HG03460 (cell line): ENCODE results near the gene RAP1GAP2.
"Not testable (repeated sequence)": the region's sequence is repeated elsewhere in the genome, so short reads cannot be mapped to it uniquely, and the experiment has no call there.

Experiments
- ATAC-seq: cut with Tn5 transposase; IDR thresholded peaks from one replicate; pipeline ENCODE4 v1.9.1; 2021; ENCODE audit not compliant: unreplicated experiment

The RAP1GAP2 gene

DNA sequence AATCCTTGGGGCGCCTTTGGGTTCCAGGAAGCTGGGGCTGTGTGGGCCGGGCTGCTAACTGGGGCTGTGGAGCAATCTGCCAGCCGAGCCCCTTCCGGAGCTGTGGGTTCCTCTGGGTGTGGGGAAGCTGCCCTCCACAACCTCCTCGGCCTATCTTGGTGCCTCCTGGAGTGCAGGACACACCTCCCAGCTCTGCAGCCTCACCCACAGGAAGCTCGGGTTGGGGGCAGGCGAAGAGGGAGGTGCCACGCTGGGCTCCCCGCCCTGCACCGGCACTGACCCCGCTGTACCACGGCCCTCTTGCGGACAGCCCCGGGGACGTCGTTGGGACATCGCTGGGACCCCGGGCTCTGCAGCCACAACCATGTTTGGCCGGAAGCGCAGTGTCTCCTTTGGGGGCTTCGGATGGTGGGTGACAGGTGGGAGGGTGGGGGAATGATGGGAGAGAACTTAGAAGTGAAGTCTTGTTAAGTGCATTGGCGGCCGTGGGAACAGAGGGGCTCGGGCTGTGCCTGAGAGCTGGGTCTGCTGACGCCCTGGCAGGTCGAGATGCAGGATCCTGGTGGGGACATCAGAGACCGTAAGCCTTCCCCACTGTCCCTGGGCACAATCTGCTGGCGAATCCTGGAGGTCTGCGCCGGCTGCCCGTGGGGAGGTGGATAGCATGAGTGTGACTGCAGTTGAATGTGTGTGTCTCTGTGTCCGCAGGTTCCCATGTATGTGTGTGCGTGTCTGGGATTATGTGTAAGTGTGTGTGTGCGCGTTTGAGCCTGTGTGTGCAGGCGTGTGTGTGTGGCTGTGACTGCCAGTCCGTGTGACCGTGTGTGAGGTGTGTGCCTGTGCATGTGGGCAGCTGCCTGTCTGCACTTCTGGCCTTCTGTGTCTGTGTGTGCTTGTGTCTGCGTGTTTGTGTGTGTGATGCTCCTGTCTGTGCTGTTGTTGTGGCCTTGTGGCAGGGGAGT is at the start of gene RAP1GAP2:
RAP1GAP2 (plus strand) TSS at position 275 of the 962 bp plus-strand sequence; CDS start at position 365, 90 bp downstream.
- no peak for ATAC-seq

GRCh38 chr17:2749058-2749783 is 47.0 kb upstream of the RAP1GAP2 start, which contains the start of gene CCDC92B:
Gene CCDC92B, minus strand, starts transcription at chr17:2749652. Its CDS starts 14,507 bp downstream, at chr17:2735145.
- no peak for ATAC-seq

GRCh38 chr17:2749784-2750181 is 46.5 kb upstream of the RAP1GAP2 start:
- ATAC-seq: no peak

DNA sequence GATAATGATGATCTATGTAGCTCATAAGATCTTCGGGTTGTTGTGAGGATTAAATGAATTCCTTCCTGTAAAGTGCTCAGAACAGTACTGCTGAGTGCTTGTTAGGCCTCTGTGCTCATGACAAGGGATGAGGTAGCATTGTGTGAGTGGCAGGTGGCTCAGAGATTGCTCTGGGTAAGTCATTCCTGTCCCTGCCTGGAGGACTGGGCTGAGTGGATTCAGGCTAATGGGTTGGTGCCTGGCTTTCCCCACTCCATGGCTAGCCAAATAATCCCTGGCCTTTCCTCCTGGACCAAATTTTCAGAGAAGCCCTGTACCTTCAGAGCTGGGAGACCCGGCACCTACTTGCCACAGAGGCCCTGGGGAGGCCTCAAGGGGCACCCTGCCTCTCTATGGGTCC is 45.5 kb upstream of the RAP1GAP2 start:
- ATAC-seq: no peak

- no peak for ATAC-seq
Observed at GRCh38 chr17:2751491-2751890, 44.7 kb upstream of the RAP1GAP2 start.

DNA sequence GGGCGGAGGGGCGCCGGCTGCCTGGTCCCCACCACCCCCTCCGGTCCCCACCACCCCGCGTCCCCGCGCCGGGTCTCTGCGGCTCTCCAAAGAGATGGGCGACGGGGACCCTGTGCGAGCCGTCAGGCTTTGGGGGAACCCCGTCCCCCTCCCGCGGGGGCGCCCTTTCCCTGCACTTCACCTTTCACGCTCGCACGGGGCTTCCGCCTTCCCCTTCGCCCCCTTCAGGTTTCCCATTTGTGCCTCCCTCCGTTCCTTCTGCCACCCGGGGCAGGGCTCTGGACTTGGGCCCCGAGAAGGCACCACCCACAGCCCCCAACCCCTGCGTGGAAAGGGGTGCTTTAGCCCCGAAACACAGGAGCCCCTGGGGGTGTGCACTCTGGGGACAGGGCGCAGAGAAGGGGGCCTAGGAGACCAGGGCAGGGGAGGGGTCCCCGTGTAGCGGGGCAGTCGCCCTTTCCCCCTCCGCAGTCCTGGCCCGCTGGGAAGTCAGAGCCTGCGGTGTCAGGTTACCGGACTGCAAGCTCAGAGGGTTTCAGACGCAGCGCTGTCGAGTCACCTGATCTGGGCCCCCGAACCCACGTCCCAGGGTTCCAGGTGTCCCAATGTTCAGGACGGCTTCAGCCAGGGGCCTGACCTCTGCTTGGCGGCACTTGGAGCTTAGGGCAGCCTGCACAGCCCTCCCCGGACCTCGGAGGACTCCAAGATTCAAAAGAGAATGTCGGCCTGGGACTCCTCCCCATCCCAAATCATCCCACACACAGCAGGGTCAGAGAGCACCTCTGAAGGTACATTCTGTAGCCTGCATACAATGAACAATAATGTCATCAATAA is 40.1 kb upstream of the RAP1GAP2 start:
- no peak for ATAC-seq

GRCh38 chr17:2758870-2759269 is 37.4 kb upstream of the RAP1GAP2 start:
- no peak for ATAC-seq

DNA sequence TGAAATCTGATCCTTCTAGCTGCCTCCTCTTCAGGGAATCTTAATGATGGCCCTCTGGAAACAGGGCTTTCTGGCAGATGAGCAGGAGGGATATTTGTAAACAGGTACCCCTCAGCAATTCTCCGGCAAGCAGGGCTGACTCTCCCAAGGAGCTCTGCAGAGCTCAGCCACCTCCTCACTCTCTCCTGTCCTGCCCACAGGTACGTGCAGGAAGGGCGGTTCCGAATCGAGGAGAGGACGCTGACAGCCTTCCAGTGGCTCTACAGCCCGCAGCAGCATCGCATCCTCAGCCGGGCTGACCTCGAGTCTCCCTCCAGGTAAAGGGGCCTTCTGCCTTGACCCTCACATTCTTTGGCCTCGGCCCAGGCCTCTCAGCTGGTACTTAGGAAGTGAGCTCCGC is 26.1 kb upstream of the RAP1GAP2 start:
- no peak for ATAC-seq

GRCh38 chr17:2775206-2775605 is 21.0 kb upstream of the RAP1GAP2 start:
- no peak for ATAC-seq

DNA sequence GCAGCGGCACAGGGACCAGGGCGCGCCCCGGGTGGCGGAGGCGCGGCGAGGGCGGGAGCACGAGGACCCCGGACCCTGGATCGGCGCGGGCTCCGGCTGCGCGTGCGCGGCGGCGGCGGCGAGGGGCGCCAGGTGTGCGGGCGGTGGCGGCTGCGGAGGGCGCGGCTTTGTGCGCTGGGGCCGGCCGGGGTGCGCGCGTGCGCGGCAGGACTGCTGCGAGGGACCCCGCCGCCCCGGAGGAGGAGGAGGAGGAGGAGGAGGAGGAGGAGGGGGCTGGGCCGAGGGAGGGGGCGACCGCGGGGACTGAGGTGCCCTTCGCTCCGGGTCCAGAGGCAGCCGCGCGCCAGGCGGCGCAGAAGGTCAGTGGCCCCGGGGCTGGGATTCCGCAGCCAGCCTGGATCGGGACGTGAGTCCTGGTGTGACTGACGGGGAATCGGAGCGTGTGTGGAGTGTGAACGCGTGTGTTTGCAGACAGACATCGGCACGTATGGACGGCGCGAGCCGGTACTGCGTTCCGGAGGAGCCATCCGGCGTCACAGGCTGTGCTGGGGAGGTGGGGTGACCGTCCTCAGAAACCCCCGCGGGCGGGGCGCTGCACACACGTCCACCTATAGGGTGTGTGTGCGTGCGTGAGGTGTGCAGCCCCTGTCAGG is 19.5 kb upstream of the RAP1GAP2 start:
- ATAC-seq: no peak

GRCh38 chr17:2777242-2777867 is 18.9 kb upstream of the RAP1GAP2 start:
- no peak for ATAC-seq

DNA sequence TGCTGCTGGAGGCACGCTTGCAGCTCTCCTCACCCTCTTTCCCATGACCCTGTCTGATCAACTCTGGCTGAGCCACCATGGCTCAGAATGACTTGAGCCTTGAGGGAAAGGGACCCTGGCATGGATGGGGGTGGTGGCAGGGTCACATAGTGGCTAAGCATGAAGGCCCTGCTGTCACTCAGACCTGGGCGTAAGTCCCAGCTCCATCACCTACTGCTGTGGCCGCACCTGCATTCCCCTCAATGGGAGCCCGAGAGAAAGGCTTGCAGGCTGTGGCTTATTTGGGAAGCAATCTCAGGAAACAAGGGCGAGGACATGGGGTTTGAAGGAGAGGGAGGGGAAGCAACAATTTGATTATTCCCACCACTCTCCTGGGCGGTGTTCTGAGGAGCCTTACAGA is 17.7 kb upstream of the RAP1GAP2 start:
- ATAC-seq: no peak

DNA sequence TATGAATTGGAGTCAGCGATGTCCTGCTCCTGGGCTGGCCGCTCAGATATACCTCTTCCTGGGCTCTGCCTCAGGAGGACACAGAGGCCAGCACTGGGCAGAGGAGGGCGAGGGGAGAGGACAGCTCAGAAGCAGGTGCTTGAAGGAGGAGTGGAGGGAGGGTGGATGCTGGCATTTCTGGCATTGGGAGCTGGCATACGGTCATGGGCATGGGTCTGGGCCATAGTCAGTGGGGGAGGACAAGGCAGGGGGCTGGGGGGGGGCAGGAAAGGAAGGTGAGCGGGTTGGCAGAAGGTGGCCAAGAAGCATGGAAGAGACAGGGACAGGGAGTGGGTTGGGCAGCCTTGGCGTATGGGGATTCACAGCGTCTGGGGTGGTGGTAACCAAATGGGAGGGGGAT is 16.7 kb upstream of the RAP1GAP2 start:
- ATAC-seq: no peak

GRCh38 chr17:2780256-2780655 is 16.0 kb upstream of the RAP1GAP2 start:
- no peak for ATAC-seq

DNA sequence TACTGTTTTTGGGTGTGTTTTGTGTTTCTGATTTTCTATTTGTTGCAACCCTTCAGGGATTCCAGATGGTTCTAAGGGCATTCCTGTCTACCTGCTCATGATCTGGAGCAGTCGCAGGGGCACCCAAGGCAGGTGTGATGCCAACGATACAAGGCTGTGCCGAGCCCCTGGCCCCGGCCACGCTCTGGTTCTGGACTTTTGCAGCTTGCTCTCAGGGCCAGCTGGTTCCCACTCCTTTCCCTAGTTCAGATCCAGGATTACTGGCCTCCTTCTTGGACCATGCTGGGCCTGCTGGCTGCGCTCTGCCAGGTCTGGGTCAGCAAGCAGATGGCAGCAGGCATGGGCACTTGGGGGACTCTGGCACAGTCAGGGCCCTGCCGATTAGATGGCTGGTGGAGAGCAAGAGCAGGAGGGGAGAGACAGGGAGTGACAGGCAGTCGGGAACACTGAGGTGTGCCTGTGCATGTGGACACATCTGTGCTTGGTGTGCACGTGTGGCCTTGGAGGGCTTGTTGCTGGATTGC is 15.2 kb upstream of the RAP1GAP2 start:
- no peak for ATAC-seq

- not testable (repeated sequence) for ATAC-seq
Observed at GRCh38 chr17:2781598-2781997, 14.6 kb upstream of the RAP1GAP2 start.

DNA sequence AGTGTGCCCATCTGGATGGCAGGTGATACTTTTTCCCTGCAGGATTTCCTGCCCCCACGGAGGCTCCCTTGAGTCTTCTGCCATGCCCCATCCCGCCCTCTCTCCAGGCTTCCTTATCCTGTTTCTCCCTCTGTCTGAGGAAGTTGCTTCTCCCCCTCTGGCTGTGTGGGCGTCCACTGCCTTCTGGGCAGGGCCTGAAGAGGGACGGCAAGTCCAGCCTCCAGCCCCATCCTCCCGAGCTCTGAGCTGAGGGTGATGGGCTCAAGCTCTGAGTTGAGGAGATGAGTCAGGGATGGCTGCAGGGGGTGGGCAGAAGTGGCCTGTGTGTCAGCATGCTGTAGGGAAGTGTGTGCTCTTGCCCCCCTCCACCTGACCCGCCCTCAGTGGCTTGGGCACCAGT is 14.2 kb upstream of the RAP1GAP2 start:
- no peak for ATAC-seq

- ATAC-seq: no peak
Observed at GRCh38 chr17:2783310-2784030, 12.8 kb upstream of the RAP1GAP2 start.

DNA sequence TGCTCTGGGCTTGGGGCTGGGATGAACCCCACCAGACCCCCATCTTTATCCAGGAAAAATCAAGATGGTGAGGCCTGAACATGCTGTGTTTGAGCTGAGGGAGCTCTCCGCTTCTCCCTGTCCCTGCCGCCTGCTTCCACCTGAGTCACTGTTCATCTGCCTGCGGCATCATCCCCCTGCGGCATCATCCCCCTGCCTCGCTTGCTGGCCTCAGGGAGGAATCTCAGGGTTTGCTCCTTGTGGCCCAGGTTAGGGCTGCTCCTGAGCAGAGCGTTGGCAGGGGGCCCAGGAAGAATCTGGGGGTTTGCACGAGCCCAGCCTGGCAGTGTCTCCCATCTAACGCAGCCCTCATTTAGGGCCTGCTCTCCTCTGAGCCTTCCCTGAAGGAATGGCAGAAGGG is 11.4 kb upstream of the RAP1GAP2 start:
- no peak for ATAC-seq
